Endothelial cell (in vitro differentiated cells): Measurements from ENCODE around the gene PAN2. TPM values are rescaled to one million over a fixed set of nuclear protein-coding genes. Genes with fewer than 3 reads are reported as not detected.

Experiments
- DNase-seq: peaks from one replicate; pipeline ENCODE4 v3.0.0; 2021; ENCODE audit warnings: low spot score
- H3K27ac Mint-ChIP-seq: one replicate; pipeline ENCODE4 v1.8.0; 2021; ENCODE audit warnings: mixed read lengths, inconsistent platforms; ENCODE audit not compliant: unreplicated experiment
- H3K27me3 Mint-ChIP-seq: one replicate; pipeline ENCODE4 v1.8.0; 2021; ENCODE audit warnings: mild to moderate bottlenecking, moderate library complexity, mixed read lengths, inconsistent platforms; ENCODE audit not compliant: unreplicated experiment
- H3K36me3 Mint-ChIP-seq: one replicate; pipeline ENCODE4 v1.8.0; 2021; ENCODE audit warnings: mild to moderate bottlenecking, low read depth, mixed read lengths, inconsistent platforms; ENCODE audit not compliant: unreplicated experiment
- H3K4me1 Mint-ChIP-seq: one replicate; pipeline ENCODE4 v1.8.0; 2021; ENCODE audit warnings: mild to moderate bottlenecking, mixed read lengths, inconsistent platforms; ENCODE audit not compliant: unreplicated experiment
- H3K4me3 Mint-ChIP-seq: one replicate; pipeline ENCODE4 v1.8.0; 2021; ENCODE audit warnings: mild to moderate bottlenecking, mixed read lengths, inconsistent platforms; ENCODE audit not compliant: unreplicated experiment
- H3K9me3 Mint-ChIP-seq: one replicate; pipeline ENCODE4 v1.8.0; 2021; ENCODE audit warnings: mixed read lengths, inconsistent platforms; ENCODE audit not compliant: unreplicated experiment
- total RNA-seq: library from RNA; stranded (reverse); fragmentation: NEBNext Ultra II Directional; extraction: Animal tissue kit (Norgen Biotek cat#: 25700); gene quantifications from one replicate; pipeline ENCODE4 v1.2.1, GENCODE V29; 2021; ENCODE audit not compliant: unreplicated experiment
- TF ChIP-seq, protein P1 (sequence below): fragments of 200-600 bp; sonication (generic); IDR thresholded peaks from one replicate; pipeline ENCODE4 v1.5.0; 2021; ENCODE audit warnings: antibody characterized with exemption; ENCODE audit not compliant: unreplicated experiment

The PAN2 gene
- total RNA-seq, 1 donor from 2014 or later, result 55.7 TPM

DNA sequence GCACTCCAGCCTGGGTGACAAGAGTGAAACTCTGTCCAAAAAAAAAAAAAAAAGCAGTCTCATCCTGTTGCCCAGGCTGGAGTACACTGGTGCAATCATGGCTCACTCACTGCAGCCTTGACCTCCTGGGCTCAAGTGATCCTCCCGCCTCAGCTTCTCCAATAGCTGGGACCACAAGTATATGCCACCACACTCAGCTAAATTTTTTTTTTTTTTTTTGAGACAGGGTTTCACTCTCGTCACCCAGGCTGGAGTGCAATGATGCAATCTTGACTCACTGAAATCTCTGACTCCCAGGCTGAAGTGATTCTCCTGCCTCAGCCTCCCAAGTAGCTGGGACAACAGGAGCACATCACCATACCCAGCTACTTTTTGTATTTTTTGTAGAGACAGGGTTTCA is 12.8 kb downstream of the PAN2 start:
- Mint-ChIP-seq H3K36me3 (peaks cover 24% of the 10 kb centered on the region), H3K4me3 (no peak overlapping the region), H3K27ac (no peak overlapping the region), H3K27me3 (peaks cover 7% of the 10 kb centered on the region), H3K9me3 (no peaks in the 10 kb centered on the region), H3K4me1 (peaks cover 4% of the 10 kb centered on the region)
- no peak for DNase-seq
- TF ChIP-seq, protein P1, sequence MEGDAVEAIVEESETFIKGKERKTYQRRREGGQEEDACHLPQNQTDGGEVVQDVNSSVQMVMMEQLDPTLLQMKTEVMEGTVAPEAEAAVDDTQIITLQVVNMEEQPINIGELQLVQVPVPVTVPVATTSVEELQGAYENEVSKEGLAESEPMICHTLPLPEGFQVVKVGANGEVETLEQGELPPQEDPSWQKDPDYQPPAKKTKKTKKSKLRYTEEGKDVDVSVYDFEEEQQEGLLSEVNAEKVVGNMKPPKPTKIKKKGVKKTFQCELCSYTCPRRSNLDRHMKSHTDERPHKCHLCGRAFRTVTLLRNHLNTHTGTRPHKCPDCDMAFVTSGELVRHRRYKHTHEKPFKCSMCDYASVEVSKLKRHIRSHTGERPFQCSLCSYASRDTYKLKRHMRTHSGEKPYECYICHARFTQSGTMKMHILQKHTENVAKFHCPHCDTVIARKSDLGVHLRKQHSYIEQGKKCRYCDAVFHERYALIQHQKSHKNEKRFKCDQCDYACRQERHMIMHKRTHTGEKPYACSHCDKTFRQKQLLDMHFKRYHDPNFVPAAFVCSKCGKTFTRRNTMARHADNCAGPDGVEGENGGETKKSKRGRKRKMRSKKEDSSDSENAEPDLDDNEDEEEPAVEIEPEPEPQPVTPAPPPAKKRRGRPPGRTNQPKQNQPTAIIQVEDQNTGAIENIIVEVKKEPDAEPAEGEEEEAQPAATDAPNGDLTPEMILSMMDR, result no peak

DNA sequence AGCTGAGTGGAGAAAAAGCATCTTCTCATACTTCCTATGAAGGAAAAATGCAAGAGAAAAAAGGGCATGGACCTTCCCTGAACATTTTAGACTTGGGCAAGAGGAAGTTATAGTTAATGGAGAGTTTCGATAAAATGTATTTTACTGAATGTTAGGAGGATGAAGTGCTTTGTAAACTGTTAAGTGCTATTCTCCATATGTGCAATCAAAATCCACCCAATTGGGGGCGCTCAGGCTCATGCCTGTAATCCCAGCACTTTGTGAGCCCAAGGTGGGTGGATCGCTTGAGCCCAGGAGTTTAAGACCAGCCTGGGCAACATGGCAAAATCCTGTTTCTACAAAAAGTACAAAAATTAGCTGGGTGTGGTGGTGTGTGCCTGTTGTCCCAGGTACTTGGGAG is 16.1 kb downstream of the PAN2 start:
- no peaks in the 10 kb centered on the region for H3K9me3 Mint-ChIP-seq
- no peaks in the 10 kb centered on the region for H3K27me3 Mint-ChIP-seq
- H3K4me1 Mint-ChIP-seq, result peaks cover 4% of the 10 kb centered on the region
- H3K27ac Mint-ChIP-seq, result peak overlapping the region; percentile 54
- H3K36me3 Mint-ChIP-seq, result peaks cover 5% of the 10 kb centered on the region
- no peak for DNase-seq
- TF ChIP-seq, protein P1, result no peak
- H3K4me3 Mint-ChIP-seq, result peak overlapping the region; percentile 65

DNA sequence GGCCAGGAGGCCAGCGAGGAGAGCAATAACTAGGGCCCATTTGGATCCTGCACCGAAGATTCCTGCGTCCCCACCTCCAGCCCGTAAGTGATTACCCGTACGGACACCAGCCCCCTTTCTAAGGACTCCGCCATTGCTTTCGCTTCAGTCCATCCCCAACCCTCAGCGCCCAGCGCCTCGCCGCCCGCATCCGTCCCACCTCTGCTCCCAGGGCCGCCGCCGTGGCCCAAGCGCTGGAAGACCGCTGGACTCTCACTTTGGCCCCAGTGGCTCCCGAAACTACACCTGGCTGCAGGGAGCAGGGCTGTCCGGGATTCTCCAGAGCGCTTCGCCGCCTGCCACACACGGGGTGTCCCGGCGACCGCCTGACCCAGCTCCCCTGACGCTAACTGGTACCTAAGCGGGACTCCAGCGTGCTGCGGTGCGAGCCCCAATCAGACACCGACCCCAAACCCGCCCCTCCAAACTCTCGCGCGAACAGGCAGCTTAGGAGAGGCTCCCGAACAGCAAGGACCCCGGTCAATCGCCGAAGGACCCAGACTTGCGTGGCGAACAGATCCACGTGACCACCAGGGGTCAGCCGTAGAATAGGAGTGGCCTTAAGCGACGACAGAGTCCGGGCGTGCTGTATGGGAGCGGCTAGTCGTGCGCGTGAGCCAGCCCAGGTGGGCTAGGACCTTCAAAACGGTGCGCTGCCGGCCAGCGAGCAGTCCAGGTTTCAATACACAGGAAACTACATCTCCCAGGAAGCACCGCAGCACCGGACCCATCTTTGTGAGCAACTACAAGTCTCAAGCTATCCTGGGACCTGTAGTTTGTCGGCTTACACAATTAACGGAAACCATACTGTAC is 18.0 kb downstream of the PAN2 start, which contains the start of gene CNPY2:
Gene CNPY2 (minus strand): TSS at position 367 of the 852 bp plus-strand sequence. CDS start 771 bp downstream, outside the sequence.
- TF ChIP-seq, protein P1, result peak; percentile 35
- Mint-ChIP-seq H3K27ac (peak within 1 kb of the TSS; percentile 96), H3K27me3 (no peaks in the 10 kb centered on the region), H3K36me3 (peaks cover 5% of the 10 kb centered on the region), H3K4me1 (peaks cover 4% of the 10 kb centered on the region), H3K4me3 (peak within 1 kb of the TSS; percentile 99), H3K9me3 (no peaks in the 10 kb centered on the region)
- peak; percentile 95 for DNase-seq

DNA sequence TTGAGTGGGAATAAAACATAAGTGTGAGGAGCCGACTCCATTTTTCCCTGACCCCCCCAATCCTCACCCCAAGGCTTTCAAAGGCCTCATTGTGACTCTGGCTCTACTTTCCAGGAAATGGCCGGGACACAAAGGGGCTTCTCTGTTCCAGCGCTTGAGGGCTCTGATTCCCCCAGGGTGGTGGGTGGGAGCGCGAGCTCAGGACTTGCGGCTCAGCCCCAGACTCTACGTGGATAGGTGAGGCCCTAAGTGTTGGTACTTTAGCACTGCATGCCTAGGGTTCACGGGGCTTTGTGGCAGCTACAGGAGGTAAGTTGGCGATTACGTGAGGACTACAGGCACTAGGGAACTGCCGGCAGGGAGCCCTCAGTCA is 18.6 kb downstream of the PAN2 start:
- peak overlapping the region; percentile 96 for H3K27ac Mint-ChIP-seq
- H3K4me3 Mint-ChIP-seq, result peak overlapping the region; percentile 99
- no peaks in the 10 kb centered on the region for H3K27me3 Mint-ChIP-seq
- H3K36me3 Mint-ChIP-seq, result peaks cover 6% of the 10 kb centered on the region
- TF ChIP-seq, protein P1, result no peak
- H3K4me1 Mint-ChIP-seq, result peaks cover 4% of the 10 kb centered on the region
- H3K9me3 Mint-ChIP-seq, result no peaks in the 10 kb centered on the region
- DNase-seq, result peak; percentile 11

DNA sequence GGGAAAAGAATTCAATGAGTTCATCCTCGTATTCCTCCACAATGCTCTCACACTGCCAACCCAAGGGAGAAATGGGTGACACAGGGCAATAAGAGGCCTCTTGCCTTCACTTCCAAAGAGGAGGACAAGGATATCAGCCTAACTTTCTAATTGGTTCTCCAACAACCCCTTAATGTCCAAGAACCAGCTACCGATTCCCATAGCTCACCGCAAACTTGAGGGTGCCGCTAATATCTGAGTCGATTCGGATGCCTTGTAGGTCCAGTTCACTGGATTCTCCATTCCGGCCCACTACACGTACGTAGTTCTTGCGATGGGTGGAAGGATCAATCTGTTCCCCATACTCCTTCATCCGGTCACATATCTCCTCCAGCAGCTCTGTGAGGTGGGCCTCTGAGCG is 22.8 kb downstream of the PAN2 start:
- peaks cover 2% of the 10 kb centered on the region for H3K4me1 Mint-ChIP-seq
- no peak for DNase-seq
- peaks cover 14% of the 10 kb centered on the region for H3K36me3 Mint-ChIP-seq
- H3K27ac Mint-ChIP-seq, result no peak overlapping the region
- no peaks in the 10 kb centered on the region for H3K9me3 Mint-ChIP-seq
- TF ChIP-seq, protein P1, result no peak
- no peaks in the 10 kb centered on the region for H3K27me3 Mint-ChIP-seq
- no peak overlapping the region for H3K4me3 Mint-ChIP-seq
